H9 (cell line): ENCODE results near the gene OBP2B. TPM values are rescaled to one million over a fixed set of nuclear protein-coding genes. Genes with fewer than 3 reads are reported as not detected.

Experiments
- DNase-seq: peaks from one replicate; pipeline ENCODE4 v3.0.0-alpha.2; 2017
- H2AFZ ChIP-seq: one replicate; pipeline ENCODE4 v1.6.1; 2013; ENCODE audit warnings: mild to moderate bottlenecking, low read length, control low read depth, moderate library complexity
- H2AK5ac ChIP-seq: 2 replicates; pipeline ENCODE4 v1.6.1; 2013; ENCODE audit warnings: low read length, control low read depth, mixed read lengths; ENCODE audit not compliant: insufficient read length
- H2BK120ac ChIP-seq: one replicate; pipeline ENCODE4 v1.6.1; 2013; ENCODE audit warnings: low read depth, mild to moderate bottlenecking, low read length, control low read depth, inconsistent platforms; ENCODE audit not compliant: poor library complexity, severe bottlenecking
- H2BK12ac ChIP-seq: 2 replicates; pipeline ENCODE4 v1.6.1; 2013; ENCODE audit warnings: low read length, control low read depth, mixed read lengths, low read depth; ENCODE audit not compliant: insufficient read length
- H2BK15ac ChIP-seq: 2 replicates; pipeline ENCODE4 v1.6.1; 2013; ENCODE audit warnings: low read depth, low read length, control low read depth
- H2BK20ac ChIP-seq: one replicate; pipeline ENCODE4 v1.6.1; 2013; ENCODE audit warnings: low read depth, mild to moderate bottlenecking, low read length, control low read depth, inconsistent platforms; ENCODE audit not compliant: poor library complexity, severe bottlenecking
- H2BK5ac ChIP-seq: 2 replicates; pipeline ENCODE4 v1.6.1; 2013; ENCODE audit warnings: low read length, control low read depth, mixed read lengths; ENCODE audit not compliant: insufficient read length
- H3K14ac ChIP-seq: 2 replicates; pipeline ENCODE4 v1.6.1; 2013; ENCODE audit warnings: low read length, control low read depth; ENCODE audit not compliant: insufficient read depth
- H3K18ac ChIP-seq: 2 replicates; pipeline ENCODE4 v1.6.1; 2013; ENCODE audit warnings: low read depth, mild to moderate bottlenecking, mixed read lengths, low read length, control low read depth; ENCODE audit not compliant: insufficient read length
- H3K23ac ChIP-seq: 2 replicates; pipeline ENCODE4 v1.6.1; 2013; ENCODE audit warnings: low read length, control low read depth, mixed read lengths, low read depth; ENCODE audit not compliant: insufficient read length
- H3K23me2 ChIP-seq: 2 replicates; pipeline ENCODE4 v1.6.1; 2013; ENCODE audit warnings: low read depth, mild to moderate bottlenecking, mixed read lengths, low read length, control low read depth; ENCODE audit not compliant: insufficient read length, poor library complexity, severe bottlenecking
- H3K27ac ChIP-seq: 2 replicates; pipeline ENCODE4 v1.5.1; 2013; ENCODE audit warnings: low read length, control low read depth, mixed read lengths, low read depth; ENCODE audit not compliant: insufficient read length
- H3K27me3 ChIP-seq: 2 replicates; pipeline ENCODE4 v1.6.1; 2013; ENCODE audit warnings: low read length, control low read depth, inconsistent platforms; ENCODE audit not compliant: insufficient read depth
- H3K4ac ChIP-seq: 2 replicates; pipeline ENCODE4 v1.6.1; 2013; ENCODE audit warnings: low read depth, mild to moderate bottlenecking, control low read depth, inconsistent platforms, low read length, moderate library complexity
- H3K4me1 ChIP-seq: 2 replicates; pipeline ENCODE4 v1.6.1; 2013; ENCODE audit warnings: low read length, control low read depth, inconsistent platforms; ENCODE audit not compliant: insufficient read depth
- H3K4me2 ChIP-seq: 2 replicates; pipeline ENCODE4 v1.6.1; 2013; ENCODE audit warnings: low read length, control low read depth, mixed read lengths; ENCODE audit not compliant: insufficient read length, insufficient read depth
- H3K56ac ChIP-seq: 2 replicates; pipeline ENCODE4 v1.6.1; 2013; ENCODE audit warnings: low read depth, mild to moderate bottlenecking, mixed read lengths, low read length, control low read depth; ENCODE audit not compliant: insufficient read length
- H3K79me1 ChIP-seq: 2 replicates; pipeline ENCODE4 v1.6.1; 2013; ENCODE audit warnings: low read depth, mild to moderate bottlenecking, moderate library complexity, low read length, control low read depth, inconsistent platforms; ENCODE audit not compliant: insufficient read depth, poor library complexity, severe bottlenecking
- H3K79me2 ChIP-seq: 2 replicates; pipeline ENCODE4 v1.6.1; 2013; ENCODE audit warnings: low read length, control low read depth, inconsistent platforms; ENCODE audit not compliant: insufficient read depth
- H3K9ac ChIP-seq: 2 replicates; pipeline ENCODE4 v1.6.1; 2013; ENCODE audit warnings: low read length, control low read depth, mixed read lengths; ENCODE audit not compliant: insufficient read length; ENCODE audit errors: extremely low read depth
- H3K9me3 ChIP-seq: one replicate; pipeline ENCODE4 v1.6.1; 2013; ENCODE audit warnings: low read depth, low read length, inconsistent platforms; ENCODE audit not compliant: control insufficient read depth
- H3T11ph ChIP-seq: one replicate; pipeline ENCODE4 v1.6.1; 2013; ENCODE audit warnings: mild to moderate bottlenecking, low read length, control low read depth, inconsistent platforms
- H4K20me1 ChIP-seq: one replicate; pipeline ENCODE4 v1.6.1; 2013; ENCODE audit not compliant: control insufficient read depth, insufficient read length, insufficient read depth
- H4K5ac ChIP-seq: 2 replicates; pipeline ENCODE4 v1.6.1; 2013; ENCODE audit warnings: low read depth, mild to moderate bottlenecking, mixed read lengths, low read length, control low read depth; ENCODE audit not compliant: insufficient read length
- H4K8ac ChIP-seq: replicated peaks from 2 replicates; pipeline ENCODE4 v1.6.1; 2013; ENCODE audit warnings: low read length, control low read depth, mixed read lengths, low read depth; ENCODE audit not compliant: insufficient read length
- H4K91ac ChIP-seq: 2 replicates; pipeline ENCODE4 v1.6.1; 2013; ENCODE audit warnings: low read depth, mild to moderate bottlenecking, moderate library complexity, mixed read lengths, low read length, control low read depth; ENCODE audit not compliant: insufficient read length
- H3K27ac Mint-ChIP-seq, 3 experiments: 2 replicates in 2 of 3; 3 replicates in 1 of 3; pipeline ENCODE4 v1.8.0; 2020 to 2021; ENCODE audit warnings: mixed read lengths in 3 of 3, mild to moderate bottlenecking in 1 of 3, moderate library complexity in 1 of 3
- H3K27me3 Mint-ChIP-seq: 2 replicates; pipeline ENCODE4 v1.8.0; 2021; ENCODE audit warnings: low read depth, mild to moderate bottlenecking, moderate library complexity, mixed read lengths
- H3K36me3 Mint-ChIP-seq, 3 experiments: 2 replicates in 2 of 3; 3 replicates in 1 of 3; pipeline ENCODE4 v1.8.0; 2020 to 2021; ENCODE audit warnings: low read depth in 3 of 3, mixed read lengths in 3 of 3; ENCODE audit not compliant: insufficient read depth in 1 of 3
- H3K4me1 Mint-ChIP-seq, 2 experiments: 2 replicates each; pipeline ENCODE4 v1.8.0; 2020; ENCODE audit warnings: mixed read lengths in 2 of 2
- H3K4me3 Mint-ChIP-seq, 2 experiments: 2 replicates in 1 of 2; 3 replicates in 1 of 2; pipeline ENCODE4 v1.8.0; 2020 to 2021; ENCODE audit warnings: mild to moderate bottlenecking in 2 of 2, mixed read lengths in 2 of 2, moderate library complexity in 1 of 2
- H3K9me3 Mint-ChIP-seq, 2 experiments: 2 replicates in 1 of 2; 3 replicates in 1 of 2; pipeline ENCODE4 v1.8.0; 2020; ENCODE audit warnings: mild to moderate bottlenecking in 2 of 2, mixed read lengths in 2 of 2, moderate library complexity in 1 of 2
- CTCF ChIP-seq: fragments of 200-600 bp; sonication (generic); conservative IDR thresholded peaks from 3 replicates; pipeline ENCODE4 v1.8.0; 2021; ENCODE audit warnings: antibody characterized with exemption, mild to moderate bottlenecking
- WGBS: extraction: QIAGEN DNeasy Blood & Tissue Kit; methylation state at CpG from one replicate; pipeline ENCODE4 v1.1.7; 2013; ENCODE audit warnings: missing lambda C conversion rate, low lambda C conversion rate, mixed read lengths; ENCODE audit not compliant: insufficient read length; ENCODE audit errors: extremely low coverage; 5-methylcytosine and 5-hydroxymethylcytosine counted together
- total RNA-seq: library from RNA; stranded (reverse); gene quantifications from 2 replicates; pipeline ENCODE4 v1.2.1, GENCODE V29; 2021

The OBP2B gene
- total RNA-seq, 1 experiment from 2014 or later = not detected

GRCh38 chr9:133257465-133257956 is 48.5 kb upstream of the OBP2B start:
- no peak for DNase-seq

More at GRCh38 chr9:133257465-133257956, 48.5 kb upstream of the OBP2B start:
- H4K5ac ChIP-seq = no peak overlapping the region
- no CpG with 5 or more reads among the region's 13 CpGs for WGBS
- no peak overlapping the region for H2AK5ac ChIP-seq
- Mint-ChIP-seq H3K9me3 (no peaks in the 10 kb centered on the region), H3K27ac (peak overlapping the region in 1 of 3 experiments; percentile 68; a peak in 1 of 7 replicates), H3K27me3 (peaks cover 32% of the 10 kb centered on the region), H3K4me1 (peaks cover 11 to 13% of the 10 kb centered on the region in 2 experiments), H3K4me3 (no peak overlapping the region), H3K36me3 (no peaks in the 10 kb centered on the region)
- no peak overlapping the region for H3K23ac ChIP-seq
- H3K4ac ChIP-seq = no peak overlapping the region
- H2BK20ac ChIP-seq = no peak overlapping the region
- no peak overlapping the region for H2BK5ac ChIP-seq
- no peak overlapping the region for H3K9ac ChIP-seq
- H4K8ac ChIP-seq = no peak overlapping the region
- H3K4me2 ChIP-seq = no peak overlapping the region
- H4K20me1 ChIP-seq = no peaks in the 10 kb centered on the region
- no peak overlapping the region for H3K56ac ChIP-seq
- no peaks in the 10 kb centered on the region for H3K79me1 ChIP-seq
- H3K18ac ChIP-seq = no peak overlapping the region
- H2BK15ac ChIP-seq = no peak overlapping the region
- no peak overlapping the region for H3K27ac ChIP-seq
- no peaks in the 10 kb centered on the region for H3K23me2 ChIP-seq
- no peak overlapping the region for H3T11ph ChIP-seq
- no peak for TF ChIP-seq CTCF
- H3K79me2 ChIP-seq = no peaks in the 10 kb centered on the region
- no peak overlapping the region; the same call in 1 of the 2 replicates for H3K14ac ChIP-seq
- no peaks in the 10 kb centered on the region for H3K9me3 ChIP-seq
- H2BK12ac ChIP-seq = no peak overlapping the region
- no peak overlapping the region for H2AFZ ChIP-seq
- H3K4me1 ChIP-seq = no peaks in the 10 kb centered on the region
- no peak overlapping the region for H4K91ac ChIP-seq
- H3K27me3 ChIP-seq = no peaks in the 10 kb centered on the region
- H2BK120ac ChIP-seq = no peak overlapping the region
